B cell (primary cell): ENCODE measurements around the gene ANKS1A. TPM values are rescaled to one million over a fixed set of nuclear protein-coding genes. Genes with fewer than 3 reads are reported as not detected.

Experiments
- ATAC-seq: fragments of 200-7000 bp; cut with Tn5 transposase; one replicate; pipeline ENCODE4 v1.10.0; 2021; ENCODE audit warnings: low read depth, mild to moderate bottlenecking, moderate number of reproducible peaks, moderate library complexity
- CTCF ChIA-PET: fragments of 350-600 bp; sonication (Branson Sonifier 250); formaldehyde crosslinking; loops from one replicate; lab custom pipeline; 2021; ENCODE audit warnings: antibody characterized with exemption, inconsistent platforms; lab: Charles Lee
- POLR2A ChIA-PET: fragments of 350-600 bp; sonication (Branson Sonifier 250); formaldehyde crosslinking; loops from one replicate; lab custom pipeline; 2021; ENCODE audit warnings: antibody characterized with exemption; lab: Charles Lee
- DNase-seq: peaks from one replicate; pipeline ENCODE4 v3.0.0; 2013
- H2AFZ ChIP-seq: 2 replicates; pipeline ENCODE4 v1.6.1; 2012; ENCODE audit warnings: mild to moderate bottlenecking, low read depth, low read length; ENCODE audit not compliant: insufficient read depth, poor library complexity, severe bottlenecking
- H3K27ac ChIP-seq, 2 donors: 1 replicate in 1 of 2; 2 replicates in 1 of 2; pipeline ENCODE4 v1.5.1; 2012 to 2013; ENCODE audit warnings: low read length in 2 of 2, mild to moderate bottlenecking in 2 of 2, moderate library complexity in 1 of 2
- H3K27me3 ChIP-seq, 4 experiments: fragments of 200-600 bp in 1 of 4; sonication (generic) in 1 of 4; replicated peaks in 1 of 4; 1 replicate in 2 of 4; 2 replicates in 2 of 4; pipeline versions ENCODE4 v1.6.1 to v1.7.0; 2013 to 2016; ENCODE audit warnings: low read length in 3 of 4, mild to moderate bottlenecking in 2 of 4, mixed read lengths in 1 of 4, moderate library complexity in 1 of 4; ENCODE audit not compliant: insufficient read depth in 4 of 4, control insufficient read depth in 3 of 4; ENCODE audit errors: control extremely low read depth in 1 of 4
- H3K36me3 ChIP-seq, 2 experiments: replicated peaks in 1 of 2; 1 replicate in 1 of 2; 2 replicates in 1 of 2; pipeline versions ENCODE4 v1.6.1 to v1.7.1; 2013; ENCODE audit warnings: low read length in 1 of 2; ENCODE audit not compliant: insufficient read depth in 2 of 2, control insufficient read depth in 1 of 2; ENCODE audit errors: control extremely low read depth in 1 of 2, extremely low read depth in 1 of 2
- H3K4me1 ChIP-seq, 2 donors: fragments of 200-600 bp in 1 of 2; sonication (generic) in 1 of 2; 1 replicate in 1 of 2; 2 replicates in 1 of 2; pipeline versions ENCODE4 v1.5.1 to v1.6.1; 2013 to 2017; ENCODE audit warnings: low read length in 2 of 2; ENCODE audit not compliant: control insufficient read depth in 2 of 2, insufficient read depth in 2 of 2
- H3K4me2 ChIP-seq: replicated peaks from 2 replicates; pipeline ENCODE3; 2012; ENCODE audit warnings: mild to moderate bottlenecking, low read depth, low read length; ENCODE audit not compliant: poor library complexity, severe bottlenecking
- H3K4me3 ChIP-seq, 5 experiments: fragments of 200-600 bp in 1 of 5; sonication (generic) in 1 of 5; 1 replicate in 3 of 5; 2 replicates in 2 of 5; pipeline versions ENCODE4 v1.5.1 to v1.7.0; 2011 to 2016; ENCODE audit warnings: low read length in 4 of 5, mild to moderate bottlenecking in 4 of 5, low read depth in 2 of 5, control low read depth in 1 of 5, moderate library complexity in 1 of 5; ENCODE audit not compliant: insufficient read depth in 1 of 5; ENCODE audit errors: control extremely low read depth in 1 of 5, extremely low read depth in 1 of 5
- H3K79me2 ChIP-seq: fragments of 200-600 bp; sonication (generic); one replicate; pipeline ENCODE4 v1.6.0; 2016; ENCODE audit warnings: low read length; ENCODE audit not compliant: control insufficient read depth, insufficient read depth
- H3K9ac ChIP-seq: fragments of 200-600 bp; sonication (generic); 2 replicates; pipeline ENCODE4 v1.6.1; 2017; ENCODE audit warnings: mild to moderate bottlenecking, low read length, moderate library complexity
- H3K9me3 ChIP-seq, 3 donors: one replicate each; pipeline versions ENCODE4 v1.6.1 to v1.7.1; 2013; ENCODE audit warnings: low read length in 2 of 3; ENCODE audit not compliant: control insufficient read depth in 2 of 3, insufficient read depth in 1 of 3; ENCODE audit errors: control extremely low read depth in 1 of 3
- H4K20me1 ChIP-seq: 2 replicates; pipeline ENCODE4 v1.6.0; 2012; ENCODE audit warnings: mild to moderate bottlenecking, low read length; ENCODE audit not compliant: insufficient read depth, control insufficient read depth, poor library complexity, severe bottlenecking
- H3K27ac Mint-ChIP-seq: one replicate; pipeline ENCODE4 v1.8.0; 2021; ENCODE audit warnings: mixed read lengths
- H3K27me3 Mint-ChIP-seq: one replicate; pipeline ENCODE4 v1.8.0; 2021; ENCODE audit warnings: mixed read lengths
- H3K4me1 Mint-ChIP-seq: one replicate; pipeline ENCODE4 v1.8.0; 2021; ENCODE audit warnings: mixed read lengths
- H3K4me3 Mint-ChIP-seq: one replicate; pipeline ENCODE4 v1.8.0; 2021; ENCODE audit warnings: mixed read lengths
- H3K9me3 Mint-ChIP-seq: one replicate; pipeline ENCODE4 v1.8.0; 2022; ENCODE audit warnings: mixed read lengths; ENCODE audit not compliant: insufficient read depth
- EZH2 ChIP-seq: IDR thresholded peaks from 2 replicates; pipeline ENCODE4 v1.6.1; 2012; ENCODE audit warnings: borderline replicate concordance, low read depth, mild to moderate bottlenecking, moderate library complexity, low read length; ENCODE audit not compliant: insufficient read depth, poor library complexity, severe bottlenecking
- WGBS: methylation state at CpG from one replicate; pipeline ENCODE4 v1.1.5; 2013; ENCODE audit warnings: missing lambda C conversion rate; ENCODE audit not compliant: insufficient coverage; 5-methylcytosine and 5-hydroxymethylcytosine counted together
- intact Hi-C: fragments of 100-400 bp; cut with micrococcal nuclease; formaldehyde crosslinking; loops from one replicate; pipeline ENCODE4 v1.10.0; 2022
- polyA plus RNA-seq: library from polyadenylated mRNA; depleted of rRNA; stranded (reverse); fragments of >200 nt; gene quantifications from 2 replicates; pipeline ENCODE4 v1.2.3, GENCODE V29; 2012
- total RNA-seq, 2 donors: library from RNA; stranded (reverse); fragments of 120-200 nt in 1 of 2; gene quantifications; 1 replicate in 1 of 2; 2 replicates in 1 of 2; pipeline versions ENCODE4 v1.2.3 to v1.2.4, GENCODE V29; 2013 to 2022
- TF ChIP-seq, protein P1 (sequence below): fragments of 200-600 bp; IDR thresholded peaks from one replicate; pipeline ENCODE4 v1.8.0; 2022; ENCODE audit warnings: antibody characterized with exemption, mild to moderate bottlenecking

ANKS1A gene
- total and polyA plus RNA-seq, 2 donors (not counting 1 experiment from before 2014, with no cell fraction given), result 3.4 to 19.7 TPM

DNA sequence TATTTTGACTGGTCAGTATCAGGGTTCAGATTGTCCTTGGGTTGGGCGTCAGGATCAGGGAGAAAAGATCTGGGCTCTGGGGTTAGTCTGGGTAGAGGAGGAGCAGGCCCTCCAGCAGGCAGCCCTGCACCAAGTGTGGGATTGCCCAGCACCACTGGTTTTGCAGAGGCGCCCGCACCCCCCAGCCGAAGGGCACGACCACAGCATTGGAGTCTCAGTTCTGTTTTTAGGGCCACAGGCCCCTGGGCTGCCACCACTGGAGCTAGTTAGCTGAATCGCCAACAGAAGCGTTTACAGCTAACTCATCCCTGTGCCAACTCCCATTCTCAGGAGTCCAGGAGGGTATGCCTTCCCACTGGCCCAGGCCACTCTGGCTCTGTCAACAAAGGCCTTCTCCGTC is 167.9 kb downstream of the ANKS1A start:
- H3K9me3 ChIP-seq, result no peaks in the 10 kb centered on the region
- Mint-ChIP-seq H3K27ac (no peak overlapping the region), H3K4me3 (no peak overlapping the region), H3K4me1 (peaks cover 8% of the 10 kb centered on the region), H3K9me3 (no peaks in the 10 kb centered on the region), H3K27me3 (no peaks in the 10 kb centered on the region)
- WGBS, result 78% methylated on average over 8 of the region's 8 CpGs
- ATAC-seq (no peak), DNase-seq (no peak)
- intact Hi-C loops, result no loop called here
- H3K27ac ChIP-seq, result no peak overlapping the region
- no peak overlapping the region for H3K9ac ChIP-seq
- H3K27me3 ChIP-seq, result no peaks in the 10 kb centered on the region
- peaks cover 0 to 8% of the 10 kb centered on the region in 2 donors for H3K4me1 ChIP-seq
- no peaks in the 10 kb centered on the region for H4K20me1 ChIP-seq
- H3K36me3 ChIP-seq, result peaks cover 0 to 7% of the 10 kb centered on the region in 2 experiments
- TF ChIP-seq, protein P1, sequence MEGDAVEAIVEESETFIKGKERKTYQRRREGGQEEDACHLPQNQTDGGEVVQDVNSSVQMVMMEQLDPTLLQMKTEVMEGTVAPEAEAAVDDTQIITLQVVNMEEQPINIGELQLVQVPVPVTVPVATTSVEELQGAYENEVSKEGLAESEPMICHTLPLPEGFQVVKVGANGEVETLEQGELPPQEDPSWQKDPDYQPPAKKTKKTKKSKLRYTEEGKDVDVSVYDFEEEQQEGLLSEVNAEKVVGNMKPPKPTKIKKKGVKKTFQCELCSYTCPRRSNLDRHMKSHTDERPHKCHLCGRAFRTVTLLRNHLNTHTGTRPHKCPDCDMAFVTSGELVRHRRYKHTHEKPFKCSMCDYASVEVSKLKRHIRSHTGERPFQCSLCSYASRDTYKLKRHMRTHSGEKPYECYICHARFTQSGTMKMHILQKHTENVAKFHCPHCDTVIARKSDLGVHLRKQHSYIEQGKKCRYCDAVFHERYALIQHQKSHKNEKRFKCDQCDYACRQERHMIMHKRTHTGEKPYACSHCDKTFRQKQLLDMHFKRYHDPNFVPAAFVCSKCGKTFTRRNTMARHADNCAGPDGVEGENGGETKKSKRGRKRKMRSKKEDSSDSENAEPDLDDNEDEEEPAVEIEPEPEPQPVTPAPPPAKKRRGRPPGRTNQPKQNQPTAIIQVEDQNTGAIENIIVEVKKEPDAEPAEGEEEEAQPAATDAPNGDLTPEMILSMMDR, result no peak
- TF ChIP-seq EZH2, result no peak
- H2AFZ ChIP-seq, result no peak overlapping the region
- ChIA-PET CTCF (no interaction called here), POLR2A (interaction anchor here (0.6 kb wide), 1 partner anchor 41 kb away, joined by 4 read pairs; no protein-coding TSS in a partner anchor)
- H3K4me3 ChIP-seq, result no peak overlapping the region
- no peaks in the 10 kb centered on the region for H3K79me2 ChIP-seq
- no peak overlapping the region for H3K4me2 ChIP-seq

DNA sequence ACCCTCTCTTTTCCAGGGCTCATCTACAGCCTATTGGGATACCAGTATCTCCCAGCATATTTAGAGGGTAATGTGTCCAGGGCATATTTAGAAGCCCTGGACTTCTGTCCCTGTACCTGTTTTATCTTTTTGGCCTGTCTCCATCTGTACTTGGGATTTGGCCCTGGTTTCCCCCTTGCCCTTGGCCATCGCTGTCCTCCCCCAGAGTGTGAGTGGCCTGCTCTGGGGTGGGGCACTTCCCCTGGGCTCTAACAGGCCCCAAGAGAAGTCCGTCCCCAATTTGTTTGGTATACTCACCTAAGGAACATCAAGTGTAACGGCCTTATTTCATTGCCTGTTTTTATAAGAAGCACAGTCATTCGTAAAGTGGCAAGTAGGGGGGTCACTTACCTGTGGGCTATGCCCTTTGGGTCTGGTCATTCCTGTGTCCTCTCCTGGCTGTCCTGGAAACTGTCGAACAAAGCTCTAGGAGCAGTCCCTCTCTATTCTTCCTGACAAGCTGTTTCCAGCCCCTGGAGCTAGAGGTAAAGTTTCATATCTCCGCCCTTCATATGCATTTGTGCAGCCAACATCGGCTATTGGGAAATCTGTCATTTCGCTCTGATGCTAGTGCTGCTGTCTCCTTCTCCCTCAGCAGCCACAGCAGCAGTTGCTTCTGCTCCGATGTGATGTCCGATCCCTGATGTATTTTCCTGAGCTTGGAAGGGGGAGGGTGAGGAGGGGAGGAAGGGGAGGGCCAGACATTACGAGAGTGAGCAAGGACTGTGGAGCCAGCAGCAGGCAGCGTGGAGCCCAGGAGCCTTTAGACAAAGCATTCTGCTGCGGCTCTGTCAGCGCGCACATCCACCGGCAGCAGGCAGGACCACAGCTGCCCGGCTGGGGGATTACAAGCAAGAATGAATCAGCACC is 168.6 kb downstream of the ANKS1A start:
- no peak overlapping the region for H3K9ac ChIP-seq
- H3K27ac Mint-ChIP-seq, result no peak overlapping the region
- H4K20me1 ChIP-seq, result no peaks in the 10 kb centered on the region
- POLR2A ChIA-PET, result interaction anchor here (0.6 kb wide), 1 partner anchor 41 kb away, joined by 4 read pairs; no protein-coding TSS in a partner anchor
- DNase-seq (no peak), ATAC-seq (no peak)
- H3K79me2 ChIP-seq, result no peaks in the 10 kb centered on the region
- no peak overlapping the region for H3K4me3 ChIP-seq
- peaks cover 8% of the 10 kb centered on the region for H3K4me1 Mint-ChIP-seq
- WGBS, result 97% methylated on average over 13 of the region's 17 CpGs
- peaks cover 0 to 8% of the 10 kb centered on the region in 2 donors for H3K4me1 ChIP-seq
- H2AFZ ChIP-seq, result no peak overlapping the region
- H3K4me2 ChIP-seq, result no peak overlapping the region
- intact Hi-C loops, result no loop called here
- H3K9me3 ChIP-seq, result no peaks in the 10 kb centered on the region
- H3K4me3 Mint-ChIP-seq, result no peak overlapping the region
- H3K9me3 Mint-ChIP-seq, result no peaks in the 10 kb centered on the region
- no peak overlapping the region for H3K27ac ChIP-seq
- TF ChIP-seq, protein P1, result no peak
- TF ChIP-seq EZH2, result no peak
- no peaks in the 10 kb centered on the region for H3K27me3 Mint-ChIP-seq
- H3K36me3 ChIP-seq, result peaks cover 0 to 7% of the 10 kb centered on the region in 2 experiments
- CTCF ChIA-PET, result no interaction called here
- no peaks in the 10 kb centered on the region for H3K27me3 ChIP-seq
